Neural progenitor cell (in vitro differentiated cells): ENCODE results near the gene ZYX. TPM values are rescaled to one million over a fixed set of nuclear protein-coding genes. Genes with fewer than 3 reads are reported as not detected.

ENCODE experiments used
- DNase-seq: peaks from one replicate; pipeline ENCODE4 v3.0.0-alpha.2; 2016; ENCODE audit warnings: low spot score
- H2AFZ ChIP-seq: fragments of 200-600 bp; sonication (generic); replicated peaks from 2 replicates; pipeline ENCODE4 v1.6.1; 2016; ENCODE audit warnings: antibody characterized with exemption
- H3F3A ChIP-seq: fragments of 200-600 bp; sonication (generic); 2 replicates; pipeline ENCODE4 v1.6.1; 2016; ENCODE audit warnings: antibody characterized with exemption, low read depth
- H3K27ac ChIP-seq: fragments of 200-600 bp; sonication (generic); 2 replicates; pipeline ENCODE4 v1.5.1; 2016; ENCODE audit warnings: mild to moderate bottlenecking
- H3K27me3 ChIP-seq: fragments of 200-600 bp; sonication (generic); 2 replicates; pipeline ENCODE4 v1.6.1; 2016; ENCODE audit warnings: mild to moderate bottlenecking, moderate library complexity
- H3K36me3 ChIP-seq: fragments of 200-600 bp; sonication (generic); 2 replicates; pipeline ENCODE4 v1.5.1; 2016
- H3K4me1 ChIP-seq: fragments of 200-600 bp; sonication (generic); 2 replicates; pipeline ENCODE4 v1.6.1; 2016; ENCODE audit warnings: mixed run types
- H3K4me2 ChIP-seq: fragments of 200-600 bp; sonication (generic); 2 replicates; pipeline ENCODE4 v1.6.1; 2016
- H3K4me3 ChIP-seq: fragments of 200-600 bp; sonication (generic); 2 replicates; pipeline ENCODE4 v1.5.1; 2016
- H3K79me2 ChIP-seq: fragments of 200-600 bp; sonication (generic); 2 replicates; pipeline ENCODE4 v1.6.1; 2016; ENCODE audit warnings: low read depth
- H3K9ac ChIP-seq: fragments of 200-600 bp; sonication (generic); 2 replicates; pipeline ENCODE4 v1.6.1; 2016
- H3K9me3 ChIP-seq: fragments of 200-600 bp; sonication (generic); 2 replicates; pipeline ENCODE4 v1.5.1; 2016; ENCODE audit warnings: low read depth
- H4K20me1 ChIP-seq: fragments of 200-600 bp; sonication (generic); 2 replicates; pipeline ENCODE4 v1.6.1; 2016; ENCODE audit warnings: low read depth
- H3K27ac Mint-ChIP-seq: 3 replicates; pipeline ENCODE4 v1.8.0; 2021; ENCODE audit warnings: mixed read lengths
- H3K27me3 Mint-ChIP-seq: 2 replicates; pipeline ENCODE4 v1.8.0; 2022; ENCODE audit warnings: low read depth, mild to moderate bottlenecking, inconsistent platforms, moderate library complexity, mixed read lengths; ENCODE audit not compliant: insufficient read depth
- H3K36me3 Mint-ChIP-seq: 3 replicates; pipeline ENCODE4 v1.8.0; 2021; ENCODE audit warnings: mixed read lengths
- H3K4me1 Mint-ChIP-seq: 3 replicates; pipeline ENCODE4 v1.8.0; 2021; ENCODE audit warnings: mixed read lengths
- H3K4me3 Mint-ChIP-seq: 3 replicates; pipeline ENCODE4 v1.8.0; 2021; ENCODE audit warnings: mild to moderate bottlenecking, moderate library complexity, mixed read lengths
- H3K9me3 Mint-ChIP-seq: 3 replicates; pipeline ENCODE4 v1.8.0; 2020; ENCODE audit warnings: mixed read lengths
- EZH2 ChIP-seq: fragments of 200-600 bp; sonication (generic); IDR thresholded peaks from 2 replicates; pipeline ENCODE4 v1.6.1; 2017; ENCODE audit warnings: antibody characterized with exemption, mild to moderate bottlenecking, moderate library complexity
- EZH2phosphoT487 ChIP-seq: fragments of 200-600 bp; sonication (generic); IDR thresholded peaks from 2 replicates; pipeline ENCODE4 v1.6.1; 2017; ENCODE audit warnings: antibody characterized with exemption
- total RNA-seq: library from RNA; depleted of rRNA; stranded (reverse); fragments of >200 nt; gene quantifications from 2 replicates; pipeline ENCODE4 v1.2.3, GENCODE V29; 2015; ENCODE audit warnings: low replicate concordance
- TF ChIP-seq, protein P1 (sequence below): fragments of 200-600 bp; sonication (generic); IDR thresholded peaks from 2 replicates; pipeline ENCODE4 v1.5.1; 2017; ENCODE audit warnings: antibody characterized with exemption, mild to moderate bottlenecking

The ZYX gene
- total RNA-seq, 1 donor from 2014 or later, result 5.2 TPM

DNA sequence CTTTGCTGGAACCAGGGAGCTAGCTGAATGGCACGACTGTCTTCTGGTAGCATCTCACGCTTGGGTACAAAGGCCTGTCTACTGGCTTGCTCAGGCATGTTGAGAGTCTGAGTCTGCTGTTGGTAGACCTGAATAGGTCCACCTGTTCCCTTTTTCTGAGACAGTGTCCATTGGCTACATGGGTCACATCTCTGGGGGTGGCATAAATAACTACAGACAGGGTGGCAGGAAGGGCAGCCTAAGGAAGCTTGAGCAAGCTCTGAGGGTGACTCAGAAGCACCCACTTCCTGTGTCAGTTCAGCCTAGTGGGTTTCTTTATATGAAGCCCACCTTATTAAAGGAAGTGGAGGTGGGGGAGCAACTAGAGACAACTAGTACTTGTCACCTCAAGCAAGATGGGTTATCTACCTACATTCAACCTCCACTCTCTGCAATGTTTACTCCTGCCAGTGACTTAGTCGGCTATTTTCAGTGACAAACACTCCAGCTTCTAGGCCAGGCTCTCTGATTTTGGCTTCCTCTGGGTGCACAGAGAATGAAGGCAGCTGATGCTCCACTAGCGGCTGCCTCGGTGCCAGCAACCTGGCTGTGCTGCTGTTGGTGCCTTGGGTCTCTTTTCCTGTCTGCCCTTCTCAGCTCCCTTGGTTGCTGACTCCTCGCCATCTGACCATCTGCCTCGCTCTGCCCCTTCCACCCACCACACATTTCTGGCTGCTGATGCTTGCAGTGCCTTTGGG lies 5.7 kb upstream of the ZYX start:
- no peaks in the 10 kb centered on the region for H3K9me3 ChIP-seq
- no peaks in the 10 kb centered on the region for H3K27me3 ChIP-seq
- H3K79me2 ChIP-seq, result no peaks in the 10 kb centered on the region
- DNase-seq, result no peak
- Mint-ChIP-seq H3K36me3 (no peaks in the 10 kb centered on the region), H3K27me3 (peaks cover 14% of the 10 kb centered on the region), H3K9me3 (peaks cover 2% of the 10 kb centered on the region), H3K27ac (no peak overlapping the region), H3K4me3 (no peak overlapping the region), H3K4me1 (peaks cover 29% of the 10 kb centered on the region)
- peaks cover 15% of the 10 kb centered on the region for H3K4me1 ChIP-seq
- no peak overlapping the region for H3K4me3 ChIP-seq
- H3K4me2 ChIP-seq, result no peak overlapping the region
- H4K20me1 ChIP-seq, result no peaks in the 10 kb centered on the region
- TF ChIP-seq EZH2 (no peak), EZH2phosphoT487 (no peak)
- TF ChIP-seq, protein P1, sequence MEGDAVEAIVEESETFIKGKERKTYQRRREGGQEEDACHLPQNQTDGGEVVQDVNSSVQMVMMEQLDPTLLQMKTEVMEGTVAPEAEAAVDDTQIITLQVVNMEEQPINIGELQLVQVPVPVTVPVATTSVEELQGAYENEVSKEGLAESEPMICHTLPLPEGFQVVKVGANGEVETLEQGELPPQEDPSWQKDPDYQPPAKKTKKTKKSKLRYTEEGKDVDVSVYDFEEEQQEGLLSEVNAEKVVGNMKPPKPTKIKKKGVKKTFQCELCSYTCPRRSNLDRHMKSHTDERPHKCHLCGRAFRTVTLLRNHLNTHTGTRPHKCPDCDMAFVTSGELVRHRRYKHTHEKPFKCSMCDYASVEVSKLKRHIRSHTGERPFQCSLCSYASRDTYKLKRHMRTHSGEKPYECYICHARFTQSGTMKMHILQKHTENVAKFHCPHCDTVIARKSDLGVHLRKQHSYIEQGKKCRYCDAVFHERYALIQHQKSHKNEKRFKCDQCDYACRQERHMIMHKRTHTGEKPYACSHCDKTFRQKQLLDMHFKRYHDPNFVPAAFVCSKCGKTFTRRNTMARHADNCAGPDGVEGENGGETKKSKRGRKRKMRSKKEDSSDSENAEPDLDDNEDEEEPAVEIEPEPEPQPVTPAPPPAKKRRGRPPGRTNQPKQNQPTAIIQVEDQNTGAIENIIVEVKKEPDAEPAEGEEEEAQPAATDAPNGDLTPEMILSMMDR, result no peak
- H2AFZ ChIP-seq, result no peak overlapping the region
- peaks cover 12% of the 10 kb centered on the region for H3F3A ChIP-seq
- H3K9ac ChIP-seq, result no peak overlapping the region
- H3K27ac ChIP-seq, result no peak overlapping the region
- H3K36me3 ChIP-seq, result no peaks in the 10 kb centered on the region

DNA sequence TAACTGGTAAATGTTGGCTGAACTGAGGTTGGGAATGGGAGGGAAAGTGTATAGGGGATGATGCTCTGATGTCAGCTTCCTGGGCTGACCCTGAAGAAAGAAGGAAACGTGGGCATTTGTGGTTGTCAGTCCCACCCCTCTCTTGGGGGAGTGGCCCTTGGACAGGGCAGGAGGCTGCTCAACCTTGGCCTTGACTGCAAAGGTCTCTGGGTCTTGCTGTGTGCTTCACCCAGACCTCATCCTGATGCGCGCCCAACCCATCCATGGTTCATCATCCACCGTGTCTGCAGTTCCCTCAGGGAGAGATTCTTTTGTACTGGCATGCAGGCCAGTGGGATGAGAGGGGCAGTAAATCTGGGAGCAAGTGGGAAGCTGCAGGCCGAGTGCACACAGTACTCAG lies 4.7 kb upstream of the ZYX start:
- Histone ChIP-seq H3K27ac (no peak overlapping the region), H3K4me1 (peaks cover 15% of the 10 kb centered on the region), H3K9me3 (no peaks in the 10 kb centered on the region), H4K20me1 (no peaks in the 10 kb centered on the region), H3K9ac (no peak overlapping the region), H3F3A (peaks cover 14% of the 10 kb centered on the region), H3K36me3 (no peaks in the 10 kb centered on the region), H3K79me2 (peaks cover 1% of the 10 kb centered on the region), H3K4me2 (no peak overlapping the region), H3K27me3 (no peaks in the 10 kb centered on the region), H2AFZ (no peak overlapping the region), H3K4me3 (no peak overlapping the region)
- Mint-ChIP-seq H3K4me3 (no peak overlapping the region), H3K36me3 (no peaks in the 10 kb centered on the region), H3K27ac (peak overlapping the region; percentile 68), H3K9me3 (peaks cover 2% of the 10 kb centered on the region), H3K4me1 (peaks cover 27% of the 10 kb centered on the region), H3K27me3 (peaks cover 14% of the 10 kb centered on the region)
- no peak for TF ChIP-seq EZH2phosphoT487
- TF ChIP-seq, protein P1, result no peak
- TF ChIP-seq EZH2, result no peak
- DNase-seq, result no peak

DNA sequence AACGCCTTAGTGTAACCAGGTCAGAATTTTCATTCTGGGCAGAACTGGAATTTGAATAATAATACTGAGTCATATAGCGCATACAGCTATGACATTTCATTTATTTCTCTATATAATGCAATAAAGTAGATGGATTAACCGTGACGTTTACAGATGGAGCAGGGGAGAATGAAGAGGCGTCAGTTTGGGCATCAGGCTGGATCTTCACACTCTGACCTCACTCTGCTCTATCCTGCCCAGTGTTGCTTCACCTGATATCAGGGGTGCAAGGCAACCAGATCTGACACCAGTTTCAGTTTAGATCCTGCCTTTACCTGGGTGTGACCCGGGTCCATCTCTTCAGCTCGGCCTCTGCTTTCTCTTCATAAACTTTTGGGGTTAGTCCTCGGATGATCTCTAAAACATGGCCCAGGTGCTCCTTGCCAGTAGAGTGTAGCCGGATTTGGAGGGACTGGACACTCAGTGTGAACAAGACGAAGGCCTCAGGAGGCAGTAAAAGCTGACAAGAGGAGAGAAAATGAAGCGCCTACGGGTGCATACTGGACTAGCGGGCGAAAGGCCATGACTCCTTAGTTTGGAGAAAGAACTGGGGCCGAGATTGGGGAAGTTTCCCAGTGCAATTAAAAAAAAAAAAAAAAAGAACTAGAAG lies 1.4 kb upstream of the ZYX start:
- H3K4me2 ChIP-seq, result peak overlapping the region; percentile 95
- peak overlapping the region; percentile 86 for H3K4me3 Mint-ChIP-seq
- TF ChIP-seq EZH2, result no peak
- TF ChIP-seq EZH2phosphoT487, result no peak
- TF ChIP-seq, protein P1, result no peak
- no peak overlapping the region for H3K27ac ChIP-seq
- peak overlapping the region; percentile 88 for H3K4me3 ChIP-seq
- no peak for DNase-seq
- peaks cover 29% of the 10 kb centered on the region for H4K20me1 ChIP-seq
- H3K36me3 ChIP-seq, result no peaks in the 10 kb centered on the region
- H3K27ac Mint-ChIP-seq, result peak overlapping the region; percentile 36
- H3K9ac ChIP-seq, result no peak overlapping the region
- H3K27me3 ChIP-seq, result no peaks in the 10 kb centered on the region
- H3K4me1 ChIP-seq, result peaks cover 20% of the 10 kb centered on the region
- H3F3A ChIP-seq, result peaks cover 14% of the 10 kb centered on the region
- H3K4me1 Mint-ChIP-seq, result peaks cover 23% of the 10 kb centered on the region
- no peak overlapping the region for H2AFZ ChIP-seq
- peaks cover 35% of the 10 kb centered on the region for H3K79me2 ChIP-seq
- peaks cover 11% of the 10 kb centered on the region for H3K27me3 Mint-ChIP-seq
- peaks cover 2% of the 10 kb centered on the region for H3K9me3 Mint-ChIP-seq
- H3K9me3 ChIP-seq, result no peaks in the 10 kb centered on the region
- no peaks in the 10 kb centered on the region for H3K36me3 Mint-ChIP-seq
